Esophagus muscularis mucosa (tissue), 4 donors: Measurements from ENCODE around the gene RPH3AL. TPM values are rescaled to one million over a fixed set of nuclear protein-coding genes. Genes with fewer than 3 reads are reported as not detected.

ENCODE experiments used
- DNase-seq: peaks from one replicate; pipeline ENCODE4 v3.0.0-alpha.2; 2017; ENCODE audit errors: extremely low spot score
- H3K27ac ChIP-seq, 4 donors: fragments of 200-600 bp; sonication (generic); replicated peaks in 1 of 4; 1 replicate in 3 of 4; 2 replicates in 1 of 4; pipeline ENCODE4 v1.5.1; 2016 to 2019; ENCODE audit warnings: mild to moderate bottlenecking in 1 of 4
- H3K27me3 ChIP-seq, 4 donors: fragments of 200-600 bp; sonication (generic); one replicate each; pipeline versions ENCODE4 v1.5.1 to v1.6.0; 2016 to 2019
- H3K36me3 ChIP-seq, 4 donors: fragments of 200-600 bp; sonication (generic); one replicate each; pipeline ENCODE4 v1.5.1; 2016 to 2019
- H3K4me1 ChIP-seq, 4 donors: fragments of 200-600 bp; sonication (generic); one replicate each; pipeline ENCODE4 v1.5.1; 2016 to 2019
- H3K4me3 ChIP-seq, 4 donors: fragments of 200-600 bp; sonication (generic); 1 replicate in 2 of 4; 2 replicates in 2 of 4; pipeline ENCODE4 v1.5.1; 2016 to 2019; ENCODE audit warnings: mild to moderate bottlenecking in 4 of 4, moderate library complexity in 1 of 4
- H3K9me3 ChIP-seq, 4 donors: fragments of 200-600 bp; sonication (generic); 1 replicate in 3 of 4; 2 replicates in 1 of 4; pipeline ENCODE4 v1.5.1; 2016 to 2019
- CTCF ChIP-seq, 3 experiments: fragments of 200-600 bp in 2 of 3; fragments of 450-650 bp in 1 of 3; sonication (generic) in 2 of 3; IDR thresholded peaks; one replicate each; pipeline ENCODE4 v1.5.1; 2017 to 2019; ENCODE audit warnings: antibody characterized with exemption in 3 of 3, mild to moderate bottlenecking in 2 of 3, moderate library complexity in 1 of 3
- EP300 ChIP-seq: sonication (generic); formaldehyde crosslinking; IDR thresholded peaks from one replicate; pipeline ENCODE4 v1.6.1; 2017; ENCODE audit warnings: antibody characterized with exemption
- POLR2A ChIP-seq: fragments of 450-650 bp; IDR thresholded peaks from one replicate; pipeline ENCODE4 v1.6.1; 2017; ENCODE audit warnings: antibody characterized with exemption, moderate library complexity, mild to moderate bottlenecking, low read depth
- POLR2AphosphoS5 ChIP-seq, 2 donors: sonication (generic); formaldehyde crosslinking; IDR thresholded peaks; one replicate each; pipeline ENCODE4 v1.6.1; 2017; ENCODE audit warnings: antibody characterized with exemption in 2 of 2
- WGBS: methylation state at CpG from one replicate; pipeline ENCODE4 v1.1.5; 2018; 5-methylcytosine and 5-hydroxymethylcytosine counted together
- intact Hi-C: fragments of 100-400 bp; cut with DNase I; formaldehyde crosslinking; loops from one replicate; pipeline ENCODE4 v1.15.1; 2023
- total RNA-seq, 4 donors: library from RNA; depleted of rRNA; stranded (reverse); fragments of >200 nt; gene quantifications; one replicate each; pipeline versions ENCODE4 v1.1.0 to v1.2.1, GENCODE V29; 2016

Gene RPH3AL
- total RNA-seq, 4 donors from 2014 or later = 8.7 to 21.0 (median 14.8) TPM

- no peaks in the 10 kb centered on the region for H3K4me1 ChIP-seq
- no peak for DNase-seq
- H3K27ac ChIP-seq = no peak overlapping the region
- H3K4me3 ChIP-seq = no peak overlapping the region
- no peaks in the 10 kb centered on the region for H3K9me3 ChIP-seq
- H3K36me3 ChIP-seq = no peaks in the 10 kb centered on the region
- TF ChIP-seq CTCF (IDR thresholded peaks at IDR 0.05) (no peak), POLR2A (no peak), EP300 (no peak), POLR2AphosphoS5 (IDR thresholded peaks at IDR 0.05) (no peak)
- WGBS = 88% methylated on average over 9 of the region's 9 CpGs
- H3K27me3 ChIP-seq = peaks cover 0 to 26% (median 0%) of the 10 kb centered on the region in 4 donors
- intact Hi-C loops = no loop called here
Observed at GRCh38 chr17:395179-395578, 42.6 kb upstream of the RPH3AL start.

DNA sequence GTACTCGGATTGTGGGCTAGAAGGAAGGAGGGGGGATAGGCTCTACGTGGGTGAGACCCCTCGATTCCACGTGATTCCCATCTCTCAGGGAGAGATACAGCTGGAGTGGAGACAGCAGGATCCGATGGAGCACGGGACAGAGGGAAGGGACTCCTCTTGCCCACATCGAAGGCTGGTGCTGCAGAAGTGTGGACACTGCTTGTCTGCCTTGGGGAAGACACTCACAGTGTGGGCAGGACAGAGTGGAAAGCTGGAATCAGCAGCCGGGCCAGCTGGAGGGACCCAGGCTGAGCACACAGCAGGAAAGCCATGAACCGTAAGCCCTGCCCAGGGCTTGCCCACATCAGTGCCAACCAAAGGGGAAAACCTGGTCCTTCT is 42.1 kb upstream of the RPH3AL start:
- no peaks in the 10 kb centered on the region for H3K9me3 ChIP-seq
- no peaks in the 10 kb centered on the region for H3K4me1 ChIP-seq
- H3K27ac ChIP-seq = no peak overlapping the region
- no peak overlapping the region for H3K4me3 ChIP-seq
- TF ChIP-seq EP300 = no peak
- intact Hi-C loops = no loop called here
- peaks cover 0 to 26% (median 0%) of the 10 kb centered on the region in 4 donors for H3K27me3 ChIP-seq
- no peaks in the 10 kb centered on the region for H3K36me3 ChIP-seq
- no peak for DNase-seq
- 91% methylated on average over 8 of the region's 9 CpGs for WGBS

GRCh38 chr17:393806-394717 is 41.5 kb upstream of the RPH3AL start:
- peaks cover 0 to 30% (median 0%) of the 10 kb centered on the region in 4 donors for H3K27me3 ChIP-seq
- H3K27ac ChIP-seq = no peak overlapping the region
- no peak for DNase-seq
- no peaks in the 10 kb centered on the region for H3K9me3 ChIP-seq
- no peaks in the 10 kb centered on the region for H3K4me1 ChIP-seq
- no peak overlapping the region for H3K4me3 ChIP-seq
- TF ChIP-seq EP300 = no peak
- no peak for TF ChIP-seq POLR2A
- TF ChIP-seq POLR2AphosphoS5 (IDR thresholded peaks at IDR 0.05) = no peak
- no peak for TF ChIP-seq CTCF (IDR thresholded peaks at IDR 0.05)
- no peaks in the 10 kb centered on the region for H3K36me3 ChIP-seq
- WGBS = 67% methylated on average over 18 of the region's 19 CpGs
- intact Hi-C loops = no loop called here

DNA sequence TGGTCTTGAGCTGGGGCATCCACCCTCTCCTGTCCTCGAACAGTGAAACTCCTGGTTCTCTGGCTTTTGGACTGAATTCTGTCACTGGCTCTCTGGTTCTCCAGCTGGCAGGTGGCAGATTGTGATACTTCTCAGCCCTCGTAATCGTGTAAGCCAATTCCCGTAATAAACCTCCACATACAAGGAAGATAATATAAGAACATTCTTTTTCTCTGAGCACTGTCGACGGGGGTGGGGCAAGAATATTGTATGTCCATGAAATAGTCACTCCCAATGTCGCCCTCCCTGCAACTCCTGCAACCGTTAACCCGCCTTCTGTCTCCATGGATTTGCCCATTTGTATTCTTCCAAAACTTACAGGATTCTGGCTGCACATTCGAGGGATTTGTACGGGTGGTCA is 39.2 kb upstream of the RPH3AL start:
- no peaks in the 10 kb centered on the region for H3K9me3 ChIP-seq
- H3K4me1 ChIP-seq = peaks cover 0 to under 1% (median 0%) of the 10 kb centered on the region in 4 donors
- TF ChIP-seq CTCF (IDR thresholded peaks at IDR 0.05) (no peak), EP300 (no peak), POLR2A (no peak), POLR2AphosphoS5 (IDR thresholded peaks at IDR 0.05) (no peak)
- peaks cover 0 to 45% (median 1%) of the 10 kb centered on the region in 4 donors for H3K27me3 ChIP-seq
- H3K36me3 ChIP-seq = no peaks in the 10 kb centered on the region
- no peak overlapping the region for H3K27ac ChIP-seq
- no peak for DNase-seq
- H3K4me3 ChIP-seq = no peak overlapping the region
- WGBS = 81% methylated on average over 11 of the region's 11 CpGs
- intact Hi-C loops = no loop called here

DNA sequence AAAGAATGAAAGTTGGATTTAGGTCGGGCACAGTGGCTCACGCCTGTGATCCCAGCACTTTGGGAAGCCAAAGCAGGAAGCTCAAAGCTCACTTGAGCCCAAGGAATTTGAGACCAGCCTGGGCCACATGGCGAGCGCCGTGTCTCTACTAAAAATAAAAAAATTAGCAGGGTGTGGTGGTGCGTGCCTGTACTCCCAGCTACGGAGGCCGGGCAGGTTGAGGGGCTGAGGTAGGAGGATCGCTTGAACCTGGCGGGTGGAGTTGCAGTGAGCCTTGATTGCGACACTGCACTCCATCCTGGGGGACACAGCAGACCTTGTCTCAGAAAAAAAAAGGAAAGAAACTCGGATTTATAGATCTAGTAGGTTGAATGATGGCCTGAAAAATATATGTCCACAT is 37.4 kb upstream of the RPH3AL start:
- DNase-seq = no peak
- WGBS = 88% methylated on average over 12 of the region's 12 CpGs
- intact Hi-C loops = no loop called here
- no peak overlapping the region for H3K27ac ChIP-seq
- H3K4me1 ChIP-seq = peaks cover 6 to 17% (median 15%) of the 10 kb centered on the region in 4 donors
- no peak for TF ChIP-seq POLR2AphosphoS5 (IDR thresholded peaks at IDR 0.05)
- no peak for TF ChIP-seq EP300
- TF ChIP-seq POLR2A = no peak
- no peak for TF ChIP-seq CTCF (IDR thresholded peaks at IDR 0.05)
- peaks cover 0 to 55% (median 6%) of the 10 kb centered on the region in 4 donors for H3K27me3 ChIP-seq
- H3K9me3 ChIP-seq = no peaks in the 10 kb centered on the region
- no peaks in the 10 kb centered on the region for H3K36me3 ChIP-seq
- no peak overlapping the region for H3K4me3 ChIP-seq
